Astrocyte (in vitro differentiated cells and primary cell): Measurements from ENCODE around the gene NKAIN4. TPM values are rescaled to one million over a fixed set of nuclear protein-coding genes. Genes with fewer than 3 reads are reported as not detected.

Source experiments
- DNase-seq: peaks from one replicate; pipeline ENCODE4 v3.0.0-alpha.2; 2010; ENCODE audit warnings: low read depth
- FAIRE-seq: peaks from 2 replicates; lab custom pipeline; 2011; peaks lifted over from hg19 to GRCh38; lab: Jason Lieb, UNC
- H2AFZ ChIP-seq: 2 replicates; pipeline ENCODE4 v1.6.0; 2012; ENCODE audit warnings: low read depth, low read length, inconsistent platforms
- H3K27ac ChIP-seq: 2 replicates; pipeline ENCODE4 v1.5.1; 2011; ENCODE audit warnings: low read depth, low read length, inconsistent platforms
- H3K27me3 ChIP-seq: 2 replicates; pipeline ENCODE4 v1.6.0; 2011; ENCODE audit warnings: low read length, inconsistent platforms; ENCODE audit not compliant: insufficient read depth
- H3K36me3 ChIP-seq: 2 replicates; pipeline ENCODE4 v1.5.1; 2011; ENCODE audit warnings: low read length, inconsistent platforms; ENCODE audit not compliant: insufficient read depth
- H3K4me1 ChIP-seq: 2 replicates; pipeline ENCODE4 v1.5.1; 2011; ENCODE audit warnings: low read length, inconsistent platforms; ENCODE audit not compliant: insufficient read depth
- H3K4me2 ChIP-seq: 2 replicates; pipeline ENCODE4 v1.6.0; 2012; ENCODE audit warnings: low read length, inconsistent platforms
- H3K4me3 ChIP-seq: 2 replicates; pipeline ENCODE4 v1.5.1; 2011; ENCODE audit warnings: low read depth, mild to moderate bottlenecking, low read length, inconsistent platforms; ENCODE audit not compliant: insufficient read depth
- H3K79me2 ChIP-seq: 2 replicates; pipeline ENCODE4 v1.6.0; 2012; ENCODE audit warnings: mild to moderate bottlenecking, low read length, inconsistent platforms; ENCODE audit not compliant: insufficient read depth
- H3K9ac ChIP-seq: 2 replicates; pipeline ENCODE4 v1.6.0; 2012; ENCODE audit warnings: mild to moderate bottlenecking, low read length, inconsistent platforms
- H3K9me3 ChIP-seq: 2 replicates; pipeline ENCODE4 v1.5.1; 2012; ENCODE audit warnings: low read depth, mild to moderate bottlenecking, low read length, inconsistent platforms; ENCODE audit not compliant: insufficient read depth
- H4K20me1 ChIP-seq: 2 replicates; pipeline ENCODE4 v1.6.0; 2012; ENCODE audit warnings: low read length, inconsistent platforms; ENCODE audit not compliant: insufficient read depth
- H3K27ac Mint-ChIP-seq: one replicate; pipeline ENCODE4 v1.8.0; 2021; ENCODE audit warnings: mild to moderate bottlenecking, mixed read lengths; ENCODE audit not compliant: unreplicated experiment
- H3K27me3 Mint-ChIP-seq: one replicate; pipeline ENCODE4 v1.8.0; 2021; ENCODE audit warnings: low read depth, mixed read lengths; ENCODE audit not compliant: unreplicated experiment
- H3K36me3 Mint-ChIP-seq: one replicate; pipeline ENCODE4 v1.8.0; 2021; ENCODE audit warnings: low read depth, mixed read lengths; ENCODE audit not compliant: unreplicated experiment
- H3K4me1 Mint-ChIP-seq: one replicate; pipeline ENCODE4 v1.8.0; 2021; ENCODE audit warnings: low read depth, mixed read lengths; ENCODE audit not compliant: unreplicated experiment
- H3K4me3 Mint-ChIP-seq: one replicate; pipeline ENCODE4 v1.8.0; 2021; ENCODE audit warnings: mild to moderate bottlenecking, moderate library complexity, mixed read lengths; ENCODE audit not compliant: unreplicated experiment
- H3K9me3 Mint-ChIP-seq: one replicate; pipeline ENCODE4 v1.8.0; 2021; ENCODE audit warnings: mild to moderate bottlenecking, mixed read lengths; ENCODE audit not compliant: unreplicated experiment
- EZH2 ChIP-seq: IDR thresholded peaks from 2 replicates; pipeline ENCODE4 v1.6.1; 2012; ENCODE audit warnings: mild to moderate bottlenecking, low read length, inconsistent platforms; ENCODE audit not compliant: insufficient read depth
- total RNA-seq: library from RNA; stranded (reverse); gene quantifications from 2 replicates; pipeline ENCODE4 v1.2.1, GENCODE V29; 2021
- TF ChIP-seq, protein P1 (sequence below): IDR thresholded peaks from 2 replicates; pipeline ENCODE4 v1.5.1; 2011; ENCODE audit warnings: low read depth, mild to moderate bottlenecking, inconsistent platforms, low read length, moderate library complexity; ENCODE audit not compliant: insufficient read depth

NKAIN4 gene
- total RNA-seq, 1 donor from 2014 or later = 162 TPM

DNA sequence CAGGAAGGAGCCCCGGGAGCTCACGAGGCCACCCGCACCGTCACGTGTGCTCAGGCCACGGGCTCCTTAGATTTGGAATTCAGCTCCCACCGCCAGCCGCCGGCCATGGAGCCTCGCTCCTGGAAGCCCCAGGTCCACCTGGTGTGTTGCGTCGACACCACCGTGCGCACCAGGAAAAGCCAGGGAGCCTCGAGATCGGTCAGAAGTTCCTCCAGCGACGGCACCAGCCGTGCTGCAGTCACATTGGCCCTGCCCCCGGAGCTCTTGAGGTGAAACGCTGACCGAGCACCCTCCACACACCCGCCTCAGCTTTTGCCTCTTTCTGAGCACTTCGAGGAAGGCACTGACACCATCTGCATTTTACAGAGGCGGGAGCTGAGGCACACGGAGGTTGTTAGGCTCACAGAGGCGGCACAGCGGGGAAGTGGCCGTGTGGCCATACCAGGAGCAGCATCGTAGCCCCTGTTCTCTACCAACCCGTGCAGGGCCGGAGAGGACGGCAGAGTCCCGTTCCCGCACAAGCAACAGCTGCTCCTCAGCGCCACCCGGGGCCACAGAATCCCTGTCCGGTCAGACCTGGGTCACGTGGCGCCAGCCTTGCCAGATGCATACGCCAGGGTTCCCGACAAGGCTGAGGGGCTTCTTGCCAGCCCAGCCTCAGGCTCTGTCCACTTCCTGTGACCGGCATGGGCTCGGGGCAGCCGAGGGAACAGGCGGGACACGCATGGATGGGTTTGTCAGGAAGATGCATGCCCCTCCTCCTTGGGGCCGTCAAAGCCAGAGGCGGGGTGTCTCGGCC lies 7.6 kb downstream of the NKAIN4 start:
- Mint-ChIP-seq H3K4me3 (no peak overlapping the region), H3K36me3 (peaks cover 17% of the 10 kb centered on the region), H3K4me1 (peaks cover 11% of the 10 kb centered on the region), H3K9me3 (peaks cover 1% of the 10 kb centered on the region), H3K27me3 (peaks cover 5% of the 10 kb centered on the region), H3K27ac (no peak overlapping the region)
- H3K4me3 ChIP-seq = no peak overlapping the region
- no peak overlapping the region for H2AFZ ChIP-seq
- no peaks in the 10 kb centered on the region for H3K27me3 ChIP-seq
- no peak overlapping the region for H3K4me2 ChIP-seq
- H3K9ac ChIP-seq = no peak overlapping the region
- FAIRE-seq (no peak), DNase-seq (no peak)
- H3K9me3 ChIP-seq = no peaks in the 10 kb centered on the region
- TF ChIP-seq EZH2 = no peak
- TF ChIP-seq, protein P1, sequence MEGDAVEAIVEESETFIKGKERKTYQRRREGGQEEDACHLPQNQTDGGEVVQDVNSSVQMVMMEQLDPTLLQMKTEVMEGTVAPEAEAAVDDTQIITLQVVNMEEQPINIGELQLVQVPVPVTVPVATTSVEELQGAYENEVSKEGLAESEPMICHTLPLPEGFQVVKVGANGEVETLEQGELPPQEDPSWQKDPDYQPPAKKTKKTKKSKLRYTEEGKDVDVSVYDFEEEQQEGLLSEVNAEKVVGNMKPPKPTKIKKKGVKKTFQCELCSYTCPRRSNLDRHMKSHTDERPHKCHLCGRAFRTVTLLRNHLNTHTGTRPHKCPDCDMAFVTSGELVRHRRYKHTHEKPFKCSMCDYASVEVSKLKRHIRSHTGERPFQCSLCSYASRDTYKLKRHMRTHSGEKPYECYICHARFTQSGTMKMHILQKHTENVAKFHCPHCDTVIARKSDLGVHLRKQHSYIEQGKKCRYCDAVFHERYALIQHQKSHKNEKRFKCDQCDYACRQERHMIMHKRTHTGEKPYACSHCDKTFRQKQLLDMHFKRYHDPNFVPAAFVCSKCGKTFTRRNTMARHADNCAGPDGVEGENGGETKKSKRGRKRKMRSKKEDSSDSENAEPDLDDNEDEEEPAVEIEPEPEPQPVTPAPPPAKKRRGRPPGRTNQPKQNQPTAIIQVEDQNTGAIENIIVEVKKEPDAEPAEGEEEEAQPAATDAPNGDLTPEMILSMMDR = no peak
- no peaks in the 10 kb centered on the region for H3K36me3 ChIP-seq
- H3K27ac ChIP-seq = no peak overlapping the region
- H3K4me1 ChIP-seq = no peaks in the 10 kb centered on the region
- no peaks in the 10 kb centered on the region for H3K79me2 ChIP-seq
- no peaks in the 10 kb centered on the region for H4K20me1 ChIP-seq

DNA sequence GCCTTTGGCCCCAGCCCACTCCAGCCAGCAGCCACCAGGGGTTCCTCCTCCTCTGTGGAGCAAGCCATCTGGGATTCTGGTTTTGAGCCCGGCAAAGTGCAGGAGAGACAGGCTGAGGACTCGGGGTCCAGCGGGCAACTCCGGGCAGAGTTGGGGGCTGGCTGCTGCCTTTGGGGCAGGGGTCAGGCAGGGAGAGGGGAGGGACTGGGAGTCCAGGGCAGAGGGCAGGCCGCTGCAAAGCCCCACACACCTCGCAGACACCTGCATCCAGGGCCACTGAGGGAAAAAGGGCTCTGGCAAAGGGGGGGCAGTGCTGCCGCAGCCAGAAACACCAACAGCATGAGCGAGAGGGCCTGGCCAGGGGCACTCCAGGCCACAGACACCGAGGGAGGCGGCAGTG lies 9.8 kb downstream of the NKAIN4 start:
- H3K27ac Mint-ChIP-seq = no peak overlapping the region
- no peak overlapping the region for H3K4me3 Mint-ChIP-seq
- FAIRE-seq = no peak

More for the DNA sequence above, 9.8 kb downstream of the NKAIN4 start:
- Histone ChIP-seq H4K20me1 (no peaks in the 10 kb centered on the region), H3K9ac (no peak overlapping the region), H3K4me1 (no peaks in the 10 kb centered on the region), H3K27me3 (no peaks in the 10 kb centered on the region), H3K4me2 (no peak overlapping the region), H3K9me3 (no peaks in the 10 kb centered on the region), H3K36me3 (no peaks in the 10 kb centered on the region), H2AFZ (no peak overlapping the region), H3K79me2 (no peaks in the 10 kb centered on the region), H3K4me3 (no peak overlapping the region), H3K27ac (no peak overlapping the region)
- peaks cover 5% of the 10 kb centered on the region for H3K27me3 Mint-ChIP-seq
- H3K4me1 Mint-ChIP-seq = peaks cover 2% of the 10 kb centered on the region
- TF ChIP-seq, protein P1 = no peak
- no peak for TF ChIP-seq EZH2
- H3K9me3 Mint-ChIP-seq = peaks cover 1% of the 10 kb centered on the region
- no peak for DNase-seq
- peaks cover 15% of the 10 kb centered on the region for H3K36me3 Mint-ChIP-seq
